ENCODE measurements around the gene DUSP2.

The DUSP2 gene

GRCh38 chr2:96102596-96103186, 42.5 kb downstream of the DUSP2 start:
- H3K4me1 ChIP-seq (ENCODE audit: control insufficient read depth, insufficient read depth, low read length): peaks cover 10% of the 10 kb centered on the region
- no peak for DNase-seq (ENCODE audit: low read depth)
- peaks cover 13% of the 10 kb centered on the region for H3K9me3 ChIP-seq (ENCODE audit: control insufficient read depth, low read length)
- H3K36me3 ChIP-seq (ENCODE audit: control insufficient read depth, insufficient read depth, low read length, severe bottlenecking): no peaks in the 10 kb centered on the region
- no peak overlapping the region for H3K4me3 ChIP-seq (ENCODE audit: low read length)
- H3K9ac ChIP-seq (ENCODE audit: low read length): no peak overlapping the region
- peaks cover 2% of the 10 kb centered on the region for H3K27me3 ChIP-seq (replicated peaks; ENCODE audit: control insufficient read depth, insufficient read depth, low read length)

- Histone ChIP-seq H3K9ac (ENCODE audit: low read length) (no peak overlapping the region), H3K4me3 (ENCODE audit: low read length) (no peak overlapping the region), H3K36me3 (ENCODE audit: control insufficient read depth, insufficient read depth, low read length, severe bottlenecking) (no peaks in the 10 kb centered on the region), H3K27me3 (replicated peaks; ENCODE audit: control insufficient read depth, insufficient read depth, low read length) (no peaks in the 10 kb centered on the region), H3K4me1 (ENCODE audit: control insufficient read depth, insufficient read depth, low read length) (peaks cover 10% of the 10 kb centered on the region), H3K9me3 (ENCODE audit: control insufficient read depth, low read length) (peaks cover 12% of the 10 kb centered on the region)
- no peak for DNase-seq (ENCODE audit: low read depth)
Measured at GRCh38 chr2:96100893-96101304, 44.3 kb downstream of the DUSP2 start.

GRCh38 chr2:96099861-96100798, 45.1 kb downstream of the DUSP2 start:
- Histone ChIP-seq H3K27me3 (replicated peaks; ENCODE audit: control insufficient read depth, insufficient read depth, low read length) (no peaks in the 10 kb centered on the region), H3K36me3 (ENCODE audit: control insufficient read depth, insufficient read depth, low read length, severe bottlenecking) (no peaks in the 10 kb centered on the region), H3K9me3 (ENCODE audit: control insufficient read depth, low read length) (peaks cover 5% of the 10 kb centered on the region), H3K4me1 (ENCODE audit: control insufficient read depth, insufficient read depth, low read length) (peaks cover 10% of the 10 kb centered on the region), H3K4me3 (ENCODE audit: low read length) (no peak overlapping the region), H3K9ac (ENCODE audit: low read length) (no peak overlapping the region)
- no peak for DNase-seq (ENCODE audit: low read depth)

GRCh38 chr2:96098900-96099590, 46.2 kb downstream of the DUSP2 start:
- Histone ChIP-seq H3K4me1 (ENCODE audit: control insufficient read depth, insufficient read depth, low read length) (peaks cover 10% of the 10 kb centered on the region), H3K36me3 (ENCODE audit: control insufficient read depth, insufficient read depth, low read length, severe bottlenecking) (no peaks in the 10 kb centered on the region), H3K4me3 (ENCODE audit: low read length) (no peak overlapping the region), H3K27me3 (replicated peaks; ENCODE audit: control insufficient read depth, insufficient read depth, low read length) (no peaks in the 10 kb centered on the region), H3K9me3 (ENCODE audit: control insufficient read depth, low read length) (no peaks in the 10 kb centered on the region), H3K9ac (ENCODE audit: low read length) (no peak overlapping the region)
- DNase-seq (ENCODE audit: low read depth): no peak

- H3K4me1 ChIP-seq (ENCODE audit: control insufficient read depth, insufficient read depth, low read length): peaks cover 10% of the 10 kb centered on the region
- H3K27me3 ChIP-seq (replicated peaks; ENCODE audit: control insufficient read depth, insufficient read depth, low read length): peaks cover 8% of the 10 kb centered on the region
- H3K9me3 ChIP-seq (ENCODE audit: control insufficient read depth, low read length): no peaks in the 10 kb centered on the region
- DNase-seq (ENCODE audit: low read depth): no peak
- no peaks in the 10 kb centered on the region for H3K36me3 ChIP-seq (ENCODE audit: control insufficient read depth, insufficient read depth, low read length, severe bottlenecking)
- H3K9ac ChIP-seq (ENCODE audit: low read length): no peak overlapping the region
- H3K4me3 ChIP-seq (ENCODE audit: low read length): no peak overlapping the region
Measured at GRCh38 chr2:96097951-96098823, 47.1 kb downstream of the DUSP2 start.

- H3K4me3 ChIP-seq (ENCODE audit: low read length): no peak overlapping the region
- H3K9me3 ChIP-seq (ENCODE audit: control insufficient read depth, low read length): no peaks in the 10 kb centered on the region
- H3K4me1 ChIP-seq (ENCODE audit: control insufficient read depth, insufficient read depth, low read length): peaks cover 10% of the 10 kb centered on the region
- no peak for DNase-seq (ENCODE audit: low read depth)
- H3K9ac ChIP-seq (ENCODE audit: low read length): no peak overlapping the region
- H3K36me3 ChIP-seq (ENCODE audit: control insufficient read depth, insufficient read depth, low read length, severe bottlenecking): no peaks in the 10 kb centered on the region
- peaks cover 13% of the 10 kb centered on the region for H3K27me3 ChIP-seq (replicated peaks; ENCODE audit: control insufficient read depth, insufficient read depth, low read length)
Measured at GRCh38 chr2:96097441-96097840, 47.8 kb downstream of the DUSP2 start.

GRCh38 chr2:96095116-96095636, 50.1 kb downstream of the DUSP2 start:
- Histone ChIP-seq H3K36me3 (ENCODE audit: control insufficient read depth, insufficient read depth, low read length, severe bottlenecking) (no peaks in the 10 kb centered on the region), H3K27me3 (replicated peaks; ENCODE audit: control insufficient read depth, insufficient read depth, low read length) (peaks cover 27% of the 10 kb centered on the region), H3K9me3 (ENCODE audit: control insufficient read depth, low read length) (no peaks in the 10 kb centered on the region), H3K4me3 (ENCODE audit: low read length) (no peak overlapping the region), H3K4me1 (ENCODE audit: control insufficient read depth, insufficient read depth, low read length) (peaks cover 10% of the 10 kb centered on the region), H3K9ac (ENCODE audit: low read length) (no peak overlapping the region)
- DNase-seq (ENCODE audit: low read depth): no peak

GRCh38 chr2:96093528-96093927, 51.7 kb downstream of the DUSP2 start:
- H3K27me3 ChIP-seq (replicated peaks; ENCODE audit: control insufficient read depth, insufficient read depth, low read length): peaks cover 30% of the 10 kb centered on the region
- no peaks in the 10 kb centered on the region for H3K36me3 ChIP-seq (ENCODE audit: control insufficient read depth, insufficient read depth, low read length, severe bottlenecking)
- no peak overlapping the region for H3K4me3 ChIP-seq (ENCODE audit: low read length)
- DNase-seq (ENCODE audit: low read depth): no peak
- H3K4me1 ChIP-seq (ENCODE audit: control insufficient read depth, insufficient read depth, low read length): peaks cover 1% of the 10 kb centered on the region
- H3K9me3 ChIP-seq (ENCODE audit: control insufficient read depth, low read length): no peaks in the 10 kb centered on the region
- no peak overlapping the region for H3K9ac ChIP-seq (ENCODE audit: low read length)
